Fibroblast of villous mesenchyme (primary cell): ENCODE results near the gene ATP1A2. TPM values are rescaled to one million over a fixed set of nuclear protein-coding genes. Genes with fewer than 3 reads are reported as not detected.
A peak's percentile ranks its signal among the peaks of the same experiment; 100 is the strongest.

Experiments
- DNase-seq: peaks from one replicate; pipeline ENCODE4 v3.0.0-alpha.2; 2010; ENCODE audit warnings: low read depth
- H3K4me3 ChIP-seq: 2 replicates; pipeline ENCODE4 v1.5.1; 2011; ENCODE audit warnings: low read depth, mild to moderate bottlenecking, low read length
- total RNA-seq: library from RNA; depleted of rRNA; stranded (reverse); fragments of >200 nt; gene quantifications from 2 replicates; pipeline ENCODE4 v1.2.3, GENCODE V29; 2012
- TF ChIP-seq, protein P1 (sequence below): IDR thresholded peaks from 2 replicates; pipeline ENCODE4 v1.5.1; 2012; ENCODE audit warnings: low read depth, mild to moderate bottlenecking, low read length; ENCODE audit not compliant: insufficient read depth

The ATP1A2 gene
- total RNA-seq, 1 donor = not detected

DNA sequence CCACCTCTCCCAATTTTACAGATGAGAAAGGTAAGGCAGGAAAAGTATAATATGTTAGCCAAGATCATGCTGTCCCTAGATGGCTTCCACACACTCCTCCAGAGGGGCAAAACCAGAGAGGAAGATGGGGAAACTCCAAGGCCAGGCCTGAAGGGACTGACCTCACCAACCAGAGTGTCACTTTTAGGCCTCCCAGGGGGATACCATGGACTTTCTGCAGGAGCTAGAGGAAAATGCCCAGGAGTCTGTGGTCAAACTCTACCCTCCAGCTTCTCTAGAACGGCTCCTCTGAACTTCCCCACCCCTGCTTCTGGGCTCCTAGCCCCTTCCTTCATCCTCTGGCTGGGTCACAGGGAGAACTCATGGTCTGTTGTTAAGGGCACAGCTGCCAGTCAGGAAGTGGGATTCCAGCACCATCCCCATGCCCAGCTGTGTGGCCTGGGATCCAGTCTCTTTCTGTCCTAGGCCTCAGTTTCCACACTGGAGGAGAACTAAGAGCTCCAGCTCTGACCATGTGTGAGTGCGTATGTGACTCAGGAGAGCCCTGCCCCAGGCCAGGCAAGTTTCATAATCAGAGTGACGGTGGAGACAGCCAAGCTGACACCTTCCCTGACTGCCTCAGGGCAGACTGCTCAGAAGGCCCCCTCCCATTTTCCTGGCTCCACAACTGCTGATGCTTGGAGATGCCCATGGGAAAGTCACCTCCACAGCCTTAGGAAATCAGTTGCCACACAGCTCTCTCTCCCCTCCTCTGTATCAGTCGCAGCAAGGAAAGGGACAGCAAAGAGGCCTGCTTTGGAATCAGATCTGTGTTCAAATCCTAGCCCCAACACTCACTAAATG lies 19.1 kb upstream of the ATP1A2 start:
- no peak overlapping the region for H3K4me3 ChIP-seq
- TF ChIP-seq, protein P1, sequence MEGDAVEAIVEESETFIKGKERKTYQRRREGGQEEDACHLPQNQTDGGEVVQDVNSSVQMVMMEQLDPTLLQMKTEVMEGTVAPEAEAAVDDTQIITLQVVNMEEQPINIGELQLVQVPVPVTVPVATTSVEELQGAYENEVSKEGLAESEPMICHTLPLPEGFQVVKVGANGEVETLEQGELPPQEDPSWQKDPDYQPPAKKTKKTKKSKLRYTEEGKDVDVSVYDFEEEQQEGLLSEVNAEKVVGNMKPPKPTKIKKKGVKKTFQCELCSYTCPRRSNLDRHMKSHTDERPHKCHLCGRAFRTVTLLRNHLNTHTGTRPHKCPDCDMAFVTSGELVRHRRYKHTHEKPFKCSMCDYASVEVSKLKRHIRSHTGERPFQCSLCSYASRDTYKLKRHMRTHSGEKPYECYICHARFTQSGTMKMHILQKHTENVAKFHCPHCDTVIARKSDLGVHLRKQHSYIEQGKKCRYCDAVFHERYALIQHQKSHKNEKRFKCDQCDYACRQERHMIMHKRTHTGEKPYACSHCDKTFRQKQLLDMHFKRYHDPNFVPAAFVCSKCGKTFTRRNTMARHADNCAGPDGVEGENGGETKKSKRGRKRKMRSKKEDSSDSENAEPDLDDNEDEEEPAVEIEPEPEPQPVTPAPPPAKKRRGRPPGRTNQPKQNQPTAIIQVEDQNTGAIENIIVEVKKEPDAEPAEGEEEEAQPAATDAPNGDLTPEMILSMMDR = no peak
- peak; percentile 61 for DNase-seq

DNA sequence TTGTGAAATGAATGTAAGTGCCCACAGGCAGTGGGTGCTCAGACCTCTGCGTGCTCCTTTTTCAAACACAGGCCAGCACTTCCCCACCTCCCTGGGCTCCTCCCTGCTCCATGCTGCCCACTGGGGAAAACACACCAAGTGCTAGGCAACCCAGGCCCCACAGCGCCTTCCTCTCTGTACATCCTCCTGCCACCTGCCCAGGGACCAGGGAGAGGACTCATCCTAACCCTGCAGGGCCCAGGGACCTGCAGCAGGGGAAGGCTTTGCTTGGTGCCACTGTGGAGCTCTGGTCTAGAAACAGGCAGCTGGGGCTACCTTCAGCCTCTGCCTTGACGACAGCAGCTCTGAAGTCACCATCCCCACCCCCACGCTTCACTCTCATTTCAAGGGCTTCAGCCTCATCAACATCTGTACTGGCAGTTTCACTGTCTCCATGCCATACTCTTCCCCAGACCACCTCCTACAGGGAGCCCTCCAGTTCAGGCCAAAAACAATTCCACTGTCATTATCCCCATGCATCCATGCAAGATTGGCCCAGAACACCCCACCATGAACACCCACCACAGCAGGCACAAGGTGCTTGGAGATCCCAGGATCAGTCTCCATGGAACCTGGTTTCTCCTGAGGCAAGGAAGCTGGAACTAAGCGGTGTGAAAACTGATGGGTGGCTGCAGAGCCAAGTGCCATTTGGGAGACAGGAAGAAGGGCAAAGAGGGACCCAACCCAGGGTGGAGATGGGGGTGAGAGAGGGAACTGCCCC lies 18.2 kb upstream of the ATP1A2 start:
- no peak for DNase-seq
- peak overlapping the region; percentile 75 for H3K4me3 ChIP-seq
- TF ChIP-seq, protein P1 = no peak

DNA sequence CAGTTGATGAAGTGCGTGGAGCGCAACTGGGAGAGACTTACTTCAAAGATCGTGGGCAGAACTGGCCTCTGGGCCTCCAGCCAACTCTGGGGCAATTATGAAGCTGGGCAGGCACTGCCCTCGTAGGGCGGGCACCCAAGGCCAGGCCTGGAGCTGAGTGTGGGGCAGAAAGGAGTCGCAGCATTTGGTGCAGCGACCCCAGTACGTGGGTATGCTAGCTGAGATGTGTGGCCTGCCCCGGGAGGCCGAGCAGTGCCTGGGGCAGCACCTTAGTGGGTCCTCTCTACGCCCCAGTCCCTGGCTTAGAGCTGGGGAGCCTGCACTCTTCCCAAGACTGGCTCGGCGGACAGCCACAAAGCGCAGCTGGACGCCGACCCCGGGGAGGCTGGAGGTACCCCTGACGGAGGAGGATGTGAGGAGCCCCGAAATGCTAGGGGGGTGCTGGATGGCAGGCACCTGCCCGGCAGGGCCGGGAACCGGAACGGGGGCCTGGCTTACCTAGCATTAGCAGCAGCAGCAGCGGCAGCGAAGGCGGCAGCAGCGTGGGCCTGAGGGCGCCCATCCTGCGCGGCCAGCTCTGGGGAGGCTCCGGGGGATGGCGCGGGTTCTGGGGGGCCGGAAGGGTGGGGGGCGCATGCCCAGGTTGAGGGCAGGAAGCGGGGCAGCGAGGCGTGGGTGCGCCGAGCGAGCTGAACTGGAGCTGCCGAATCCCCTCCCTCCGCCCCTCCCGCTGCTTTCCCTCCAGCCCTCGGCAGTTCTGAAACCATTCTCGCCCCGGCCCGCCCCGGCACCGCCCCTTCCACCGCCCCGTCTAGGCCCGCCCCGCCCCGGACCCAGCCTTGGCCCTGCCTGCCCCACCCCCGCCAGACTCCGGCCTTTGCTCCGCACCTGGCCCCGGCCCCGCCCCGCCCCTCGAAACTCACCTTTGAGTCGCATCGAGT lies 17.4 kb upstream of the ATP1A2 start, which contains the start of gene IGSF8:
IGSF8 (minus strand) TSS at position 709 of the 941 bp plus-strand sequence; CDS start at position 562, 147 bp downstream.
- peak within 1 kb of the TSS; percentile 75 for H3K4me3 ChIP-seq
- peak; percentile 83 for DNase-seq
- TF ChIP-seq, protein P1 = no peak

DNA sequence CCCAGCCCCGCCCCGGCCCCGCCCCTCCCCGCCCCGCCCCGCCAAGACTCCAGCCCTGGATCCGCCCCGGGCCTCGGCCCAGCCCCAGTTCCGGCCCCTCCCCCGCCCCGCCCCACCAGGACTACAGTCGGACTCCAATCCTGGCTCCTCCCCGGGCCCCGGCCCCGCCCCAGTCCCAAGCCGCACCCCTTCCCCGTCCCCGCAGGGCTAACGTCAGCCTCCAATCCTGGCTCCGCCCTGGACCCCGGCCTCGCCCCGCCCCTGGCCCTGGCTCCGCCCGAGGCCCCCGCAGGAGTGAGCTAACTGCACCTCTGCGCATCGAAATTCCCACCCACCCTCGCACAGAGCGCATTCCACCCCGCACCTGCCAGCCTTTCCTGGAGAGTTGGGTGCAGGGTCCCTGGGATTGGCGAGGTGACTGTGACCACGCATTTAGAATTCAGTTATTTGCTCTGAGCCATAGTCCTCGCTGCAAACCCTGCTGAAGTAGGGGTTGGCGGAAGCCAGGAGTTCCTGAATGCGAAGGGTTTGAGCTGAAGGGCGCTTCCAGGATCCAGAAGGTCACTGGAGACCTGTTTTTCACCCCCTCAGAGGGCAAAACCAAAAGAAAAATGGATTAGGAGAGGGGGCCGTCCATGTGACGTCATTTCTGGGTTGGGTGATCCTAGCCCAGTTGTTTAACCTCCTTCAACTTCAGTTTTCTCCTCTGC lies 16.6 kb upstream of the ATP1A2 start:
- peak; percentile 93 for DNase-seq
- TF ChIP-seq, protein P1 = no peak
- peak overlapping the region; percentile 75 for H3K4me3 ChIP-seq

DNA sequence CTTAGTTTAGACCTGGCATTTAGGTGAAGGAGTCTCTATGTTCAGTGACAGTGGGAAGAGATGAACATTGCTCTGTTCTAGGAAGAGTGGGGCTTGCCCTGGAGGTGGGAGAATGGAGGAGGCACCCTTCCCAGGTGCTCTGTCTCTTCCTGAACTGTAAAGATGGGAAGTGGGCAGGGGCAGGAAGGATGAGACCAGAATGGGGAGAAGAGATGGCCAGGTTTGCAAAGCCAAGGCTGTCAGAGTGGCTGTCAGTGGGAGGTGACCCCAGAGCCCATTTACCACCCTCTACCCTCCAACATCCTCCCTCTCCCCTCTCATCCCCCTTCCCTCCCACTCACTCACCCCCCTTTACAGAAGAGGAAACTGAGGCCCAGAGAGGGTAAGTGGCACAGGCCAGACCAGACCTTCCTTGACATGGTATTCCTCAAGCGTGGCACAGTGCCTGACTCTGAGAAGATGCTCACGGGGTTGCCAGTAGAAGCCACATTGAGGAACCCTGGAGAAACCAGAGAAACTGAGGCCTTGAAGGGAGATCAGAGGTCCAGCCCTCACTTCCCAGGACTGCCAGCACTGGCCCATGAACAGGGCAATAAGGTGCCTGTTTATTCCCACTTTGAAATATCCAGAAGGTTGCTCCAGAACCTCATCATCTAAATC lies 15.7 kb upstream of the ATP1A2 start:
- H3K4me3 ChIP-seq = no peak overlapping the region
- TF ChIP-seq, protein P1 = no peak
- no peak for DNase-seq
